Activated CD4-positive, CD25-positive, alpha-beta regulatory T cell treated with anti-CD3 and anti-CD28 coated beads, Interleukin-2, amount 50 U/mL, for 72 hours (primary cell): ENCODE results near the gene THOC6.
"Not testable (repeated sequence)": the region's sequence is repeated elsewhere in the genome, so short reads cannot be mapped to it uniquely, and the experiment has no call there.

Source experiments
- DNase-seq: peaks from one replicate; pipeline ENCODE4 v3.0.0; 2021

The THOC6 gene

GRCh38 chr16:3075946-3076345, 52.1 kb downstream of the THOC6 start:
- not testable (repeated sequence) for DNase-seq

GRCh38 chr16:3076577-3076976, 52.7 kb downstream of the THOC6 start:
- no peak for DNase-seq
